Hepatocyte (in vitro differentiated cells): Measurements from ENCODE around the gene PPP1R3G.

ENCODE experiments used
- EZH2 ChIP-seq: fragments of 200-600 bp; sonication (generic); IDR thresholded peaks from 2 replicates; pipeline ENCODE4 v1.6.1; 2016; ENCODE audit warnings: antibody characterized with exemption, mild to moderate bottlenecking, borderline replicate concordance
- EZH2phosphoT487 ChIP-seq: fragments of 200-600 bp; sonication (generic); IDR thresholded peaks from one replicate; pipeline ENCODE4 v1.6.1; 2018; ENCODE audit warnings: antibody characterized with exemption, mild to moderate bottlenecking, low read depth, moderate library complexity; ENCODE audit not compliant: unreplicated experiment, severe bottlenecking
- TF ChIP-seq, protein P1 (sequence below): fragments of 200-600 bp; sonication (generic); IDR thresholded peaks from 2 replicates; pipeline ENCODE4 v1.5.1; 2016; ENCODE audit warnings: antibody characterized with exemption, mild to moderate bottlenecking; ENCODE audit not compliant: poor library complexity

DNA sequence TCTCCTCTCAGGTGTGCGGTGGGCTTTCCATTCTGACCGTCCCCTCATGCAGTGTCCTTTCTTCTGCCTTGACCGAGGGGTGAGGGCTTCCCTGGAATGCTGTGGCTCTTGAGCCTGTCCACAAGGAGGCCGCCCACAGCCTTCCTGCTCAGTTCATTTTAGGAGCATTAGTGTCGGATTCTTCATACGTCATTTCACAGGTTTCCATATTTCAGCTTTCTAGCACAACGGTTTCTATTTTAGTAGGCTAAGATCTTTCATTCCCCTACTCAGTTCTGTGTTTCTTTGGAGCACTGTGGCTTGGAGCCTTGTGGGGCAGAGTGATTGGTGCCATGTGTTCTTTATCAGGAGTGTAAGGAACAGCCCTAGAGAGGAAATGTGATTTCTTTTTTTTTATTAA lies 5.5 kb downstream of the PPP1R3G start:
- TF ChIP-seq, protein P1, sequence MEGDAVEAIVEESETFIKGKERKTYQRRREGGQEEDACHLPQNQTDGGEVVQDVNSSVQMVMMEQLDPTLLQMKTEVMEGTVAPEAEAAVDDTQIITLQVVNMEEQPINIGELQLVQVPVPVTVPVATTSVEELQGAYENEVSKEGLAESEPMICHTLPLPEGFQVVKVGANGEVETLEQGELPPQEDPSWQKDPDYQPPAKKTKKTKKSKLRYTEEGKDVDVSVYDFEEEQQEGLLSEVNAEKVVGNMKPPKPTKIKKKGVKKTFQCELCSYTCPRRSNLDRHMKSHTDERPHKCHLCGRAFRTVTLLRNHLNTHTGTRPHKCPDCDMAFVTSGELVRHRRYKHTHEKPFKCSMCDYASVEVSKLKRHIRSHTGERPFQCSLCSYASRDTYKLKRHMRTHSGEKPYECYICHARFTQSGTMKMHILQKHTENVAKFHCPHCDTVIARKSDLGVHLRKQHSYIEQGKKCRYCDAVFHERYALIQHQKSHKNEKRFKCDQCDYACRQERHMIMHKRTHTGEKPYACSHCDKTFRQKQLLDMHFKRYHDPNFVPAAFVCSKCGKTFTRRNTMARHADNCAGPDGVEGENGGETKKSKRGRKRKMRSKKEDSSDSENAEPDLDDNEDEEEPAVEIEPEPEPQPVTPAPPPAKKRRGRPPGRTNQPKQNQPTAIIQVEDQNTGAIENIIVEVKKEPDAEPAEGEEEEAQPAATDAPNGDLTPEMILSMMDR, result no peak
- TF ChIP-seq EZH2phosphoT487 (no peak), EZH2 (no peak)
